Large intestine (tissue), 3 donors: ENCODE data around the gene LIX1. TPM values are rescaled to one million over a fixed set of nuclear protein-coding genes. Genes with fewer than 3 reads are reported as not detected.
"Not testable (repeated sequence)": the region's sequence is repeated elsewhere in the genome, so short reads cannot be mapped to it uniquely, and the experiment has no call there.

Experiments used
- DNase-seq, 2 donors: peaks; one replicate each; pipeline versions ENCODE4 v3.0.0 to v3.0.0-alpha.2; 2013
- H3K27ac ChIP-seq: one replicate; pipeline ENCODE4 v1.5.1; 2013; ENCODE audit warnings: low read length
- H3K27me3 ChIP-seq: 2 replicates; pipeline ENCODE4 v1.6.1; 2013; ENCODE audit warnings: low read length; ENCODE audit not compliant: control insufficient read depth, insufficient read depth
- H3K36me3 ChIP-seq: 2 replicates; pipeline ENCODE4 v1.6.1; 2013; ENCODE audit warnings: low read length; ENCODE audit not compliant: control insufficient read depth, insufficient read depth
- H3K4me1 ChIP-seq: one replicate; pipeline ENCODE4 v1.6.1; 2013; ENCODE audit warnings: low read length; ENCODE audit not compliant: control insufficient read depth, insufficient read depth
- H3K4me3 ChIP-seq: one replicate; pipeline ENCODE4 v1.5.1; 2013; ENCODE audit warnings: low read length
- H3K9me3 ChIP-seq: one replicate; pipeline ENCODE4 v1.6.1; 2013; ENCODE audit warnings: mild to moderate bottlenecking, low read depth, low read length, moderate library complexity; ENCODE audit not compliant: control insufficient read depth
- WGBS: methylation state at CpG from one replicate; pipeline ENCODE4 v1.1.5; 2013; ENCODE audit warnings: low lambda C conversion rate; ENCODE audit not compliant: insufficient coverage; 5-methylcytosine and 5-hydroxymethylcytosine counted together
- polyA plus RNA-seq: library from polyadenylated mRNA; unstranded; fragments of 120-200 nt; gene quantifications from one replicate; pipeline ENCODE4 v1.2.1, GENCODE V29; 2013

The LIX1 gene
- polyA plus RNA-seq, 1 donor = 3.7 TPM

GRCh38 chr5:97095318-97095732 is 47.1 kb downstream of the LIX1 start:
- no CpG with 5 or more reads among the region's 1 CpG for WGBS
- Histone ChIP-seq H3K27ac (no peak overlapping the region), H3K27me3 (no peaks in the 10 kb centered on the region), H3K9me3 (no peaks in the 10 kb centered on the region), H3K4me1 (no peaks in the 10 kb centered on the region), H3K4me3 (no peak overlapping the region), H3K36me3 (no peaks in the 10 kb centered on the region)
- no peak for DNase-seq

- no peak overlapping the region for H3K27ac ChIP-seq
- H3K36me3 ChIP-seq = no peaks in the 10 kb centered on the region
- WGBS = 90% methylated on average over 2 of the region's 8 CpGs
- no peaks in the 10 kb centered on the region for H3K27me3 ChIP-seq
- H3K9me3 ChIP-seq = no peaks in the 10 kb centered on the region
- no peak overlapping the region for H3K4me3 ChIP-seq
- DNase-seq = no peak
- H3K4me1 ChIP-seq = no peaks in the 10 kb centered on the region
These were observed 47.7 kb downstream of the LIX1 start for GRCh38 chr5:97094579-97095317.

- Histone ChIP-seq H3K36me3 (no peaks in the 10 kb centered on the region), H3K27me3 (no peaks in the 10 kb centered on the region), H3K4me3 (no peak overlapping the region), H3K4me1 (no peaks in the 10 kb centered on the region), H3K9me3 (no peaks in the 10 kb centered on the region), H3K27ac (no peak overlapping the region)
- DNase-seq = no peak
These were observed 49.2 kb downstream of the LIX1 start for GRCh38 chr5:97093193-97093592.

- H3K27me3 ChIP-seq = no peaks in the 10 kb centered on the region
- no peak for DNase-seq
- no peaks in the 10 kb centered on the region for H3K36me3 ChIP-seq
- H3K27ac ChIP-seq = no peak overlapping the region
- H3K4me1 ChIP-seq = no peaks in the 10 kb centered on the region
- no peak overlapping the region for H3K4me3 ChIP-seq
- no CpG with 5 or more reads among the region's 3 CpGs for WGBS
- H3K9me3 ChIP-seq = no peaks in the 10 kb centered on the region
These were observed 51.5 kb downstream of the LIX1 start for GRCh38 chr5:97090944-97091343.

- WGBS = 100% methylated on average over 1 of the region's 6 CpGs
- H3K27me3 ChIP-seq = no peaks in the 10 kb centered on the region
These were observed 53.1 kb downstream of the LIX1 start for GRCh38 chr5:97089149-97089801.

GRCh38 chr5:97088774-97089148 is 53.6 kb downstream of the LIX1 start:
- H3K9me3 ChIP-seq = peaks cover 9% of the 10 kb centered on the region
- WGBS = no CpG with 5 or more reads among the region's 2 CpGs
- no peak for DNase-seq
- H3K27me3 ChIP-seq = no peaks in the 10 kb centered on the region
- H3K27ac ChIP-seq = no peak overlapping the region
- H3K4me3 ChIP-seq = no peak overlapping the region
- H3K4me1 ChIP-seq = no peaks in the 10 kb centered on the region
- no peaks in the 10 kb centered on the region for H3K36me3 ChIP-seq

More at GRCh38 chr5:97089149-97089801, 53.1 kb downstream of the LIX1 start:
- H3K4me3 ChIP-seq = no peak overlapping the region
- H3K36me3 ChIP-seq = no peaks in the 10 kb centered on the region
- H3K27ac ChIP-seq = no peak overlapping the region
- H3K4me1 ChIP-seq = no peaks in the 10 kb centered on the region
- peaks cover 9% of the 10 kb centered on the region for H3K9me3 ChIP-seq
- DNase-seq = no peak

GRCh38 chr5:97087138-97087537 is 55.3 kb downstream of the LIX1 start:
- no peak for DNase-seq
- Histone ChIP-seq H3K36me3 (no peaks in the 10 kb centered on the region), H3K4me1 (no peaks in the 10 kb centered on the region), H3K27ac (no peak overlapping the region), H3K27me3 (no peaks in the 10 kb centered on the region), H3K9me3 (peaks cover 9% of the 10 kb centered on the region), H3K4me3 (no peak overlapping the region)
- no CpG with 5 or more reads among the region's 4 CpGs for WGBS

GRCh38 chr5:97085459-97086181 is 56.8 kb downstream of the LIX1 start:
- Histone ChIP-seq H3K27ac (no peak overlapping the region), H3K27me3 (no peaks in the 10 kb centered on the region), H3K4me3 (no peak overlapping the region), H3K36me3 (no peaks in the 10 kb centered on the region), H3K4me1 (no peaks in the 10 kb centered on the region), H3K9me3 (peaks cover 9% of the 10 kb centered on the region)
- no CpG with 5 or more reads among the region's 22 CpGs for WGBS
- no peak for DNase-seq

GRCh38 chr5:97084782-97085458 is 57.5 kb downstream of the LIX1 start:
- no CpG with 5 or more reads among the region's 21 CpGs for WGBS

GRCh38 chr5:97078958-97079743 is 63.3 kb downstream of the LIX1 start:
- H3K4me3 ChIP-seq = no peak overlapping the region
- H3K27me3 ChIP-seq = no peaks in the 10 kb centered on the region
- H3K4me1 ChIP-seq = no peaks in the 10 kb centered on the region
- no peak overlapping the region for H3K27ac ChIP-seq
- WGBS = no CpG with 5 or more reads among the region's 4 CpGs
- no peaks in the 10 kb centered on the region for H3K9me3 ChIP-seq
- H3K36me3 ChIP-seq = no peaks in the 10 kb centered on the region
- DNase-seq = no peak

More at GRCh38 chr5:97084782-97085458, 57.5 kb downstream of the LIX1 start:
- not testable (repeated sequence) for H3K36me3 ChIP-seq, H3K27me3 ChIP-seq, H3K9me3 ChIP-seq, H3K27ac ChIP-seq, H3K4me3 ChIP-seq, DNase-seq, H3K4me1 ChIP-seq
